SK-N-MC (cell line): ENCODE data around the gene KCNK7.

ENCODE experiments used
- DNase-seq: peaks from one replicate; pipeline ENCODE4 v3.0.0-alpha.2; 2011; ENCODE audit warnings: low read depth, low spot score
- H3K27ac ChIP-seq: fragments of 200-600 bp; sonication (generic); 2 replicates; pipeline ENCODE4 v1.5.1; 2016; ENCODE audit warnings: mixed run types
- H3K36me3 ChIP-seq: fragments of 200-600 bp; sonication (generic); 2 replicates; pipeline ENCODE4 v1.6.1; 2017; ENCODE audit warnings: antibody characterized with exemption, low read length, mixed read lengths; ENCODE audit not compliant: insufficient read depth
- H3K4me3 ChIP-seq: fragments of 200-600 bp; sonication (generic); 2 replicates; pipeline ENCODE4 v1.5.1; 2016
- H3K9ac ChIP-seq: fragments of 200-600 bp; sonication (generic); 2 replicates; pipeline ENCODE4 v1.8.0; 2017; ENCODE audit warnings: mixed run types, mixed read lengths; ENCODE audit not compliant: insufficient read length
- H3K9me3 ChIP-seq: fragments of 200-600 bp; sonication (generic); 2 replicates; pipeline ENCODE4 v1.6.1; 2017; ENCODE audit warnings: low read depth, mild to moderate bottlenecking, antibody characterized with exemption, low read length, moderate library complexity, mixed read lengths
- EZH2 ChIP-seq: fragments of 200-600 bp; sonication (generic); IDR thresholded peaks from one replicate; pipeline ENCODE4 v1.6.1; 2017; ENCODE audit warnings: antibody characterized with exemption
- FOXP2 ChIP-seq: optimal IDR thresholded peaks from 2 replicates; pipeline ENCODE3; 2011; ENCODE audit warnings: mild to moderate bottlenecking, moderate library complexity; ENCODE audit not compliant: insufficient read depth; ENCODE audit errors: extremely low read length, control extremely low read depth
- POLR2AphosphoS5 ChIP-seq: IDR thresholded peaks from 2 replicates; pipeline ENCODE4 v1.6.1; 2012; ENCODE audit warnings: mild to moderate bottlenecking, low read depth, low read length, borderline replicate concordance

Gene KCNK7

DNA sequence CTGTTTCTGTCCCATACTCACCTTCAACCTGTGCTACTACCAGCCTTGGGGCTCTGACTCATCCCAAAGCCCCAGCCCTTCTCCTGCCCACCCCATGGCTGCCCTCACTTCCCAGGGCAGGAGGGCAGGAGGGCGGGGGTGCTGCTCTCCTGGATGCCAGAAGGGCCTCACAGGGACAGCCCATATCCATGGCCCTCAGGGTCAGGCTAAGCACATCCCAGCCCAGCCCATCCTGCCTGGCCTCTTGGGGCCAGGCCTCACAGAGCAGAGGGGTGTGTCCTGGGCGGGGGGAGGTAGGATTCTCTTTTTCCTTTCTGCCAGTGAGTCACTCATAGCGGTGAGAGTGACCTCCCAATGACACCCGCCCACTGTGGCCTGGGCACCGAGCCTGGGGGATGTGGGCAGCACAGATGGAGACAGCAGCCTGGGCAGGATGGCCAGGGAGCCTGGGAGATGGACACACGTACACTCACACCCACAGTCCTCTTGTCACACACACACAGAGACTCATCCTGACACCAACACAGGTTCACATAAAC lies 39.8 kb downstream of the KCNK7 start:
- H3K27ac ChIP-seq = no peak overlapping the region
- DNase-seq = no peak
- H3K4me3 ChIP-seq = no peak overlapping the region
- H3K9ac ChIP-seq = no peak overlapping the region
- no peaks in the 10 kb centered on the region for H3K9me3 ChIP-seq
- peaks cover 12% of the 10 kb centered on the region; the same call in 1 of the 2 replicates for H3K36me3 ChIP-seq
- no peak for TF ChIP-seq EZH2
- TF ChIP-seq POLR2AphosphoS5 = no peak
- TF ChIP-seq FOXP2 = no peak

DNA sequence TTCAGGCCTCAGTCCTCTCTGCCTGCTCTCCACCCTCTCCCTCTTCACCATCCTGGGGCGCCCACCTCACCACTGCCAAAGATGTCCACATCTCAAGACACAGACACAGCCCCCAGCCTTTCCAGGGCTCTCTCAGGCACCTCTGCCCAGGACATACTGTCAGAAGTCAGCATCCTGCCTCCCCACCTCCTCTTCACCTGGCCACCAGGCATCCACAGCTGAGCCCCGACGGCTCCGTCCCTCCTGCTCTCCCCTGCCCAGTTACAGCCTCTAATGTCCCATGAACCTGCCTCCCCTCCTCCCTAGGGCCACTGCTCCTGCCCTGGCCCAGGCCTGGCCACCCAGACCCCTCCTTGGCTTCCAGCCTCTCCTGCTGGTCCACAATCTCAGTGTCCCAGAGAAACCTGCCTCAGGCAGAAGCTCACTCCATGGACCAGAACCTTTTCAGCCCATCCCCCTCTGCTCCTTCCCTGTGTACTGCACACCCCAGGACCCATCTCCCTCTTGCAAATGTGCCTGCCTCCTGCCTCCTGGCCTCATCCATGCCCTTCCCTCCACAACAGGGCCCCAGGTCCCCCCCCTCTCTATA lies 40.7 kb downstream of the KCNK7 start:
- H3K27ac ChIP-seq = peak overlapping the region; percentile 73
- no peak for TF ChIP-seq POLR2AphosphoS5
- no peak for TF ChIP-seq FOXP2
- no peak for TF ChIP-seq EZH2

DNA sequence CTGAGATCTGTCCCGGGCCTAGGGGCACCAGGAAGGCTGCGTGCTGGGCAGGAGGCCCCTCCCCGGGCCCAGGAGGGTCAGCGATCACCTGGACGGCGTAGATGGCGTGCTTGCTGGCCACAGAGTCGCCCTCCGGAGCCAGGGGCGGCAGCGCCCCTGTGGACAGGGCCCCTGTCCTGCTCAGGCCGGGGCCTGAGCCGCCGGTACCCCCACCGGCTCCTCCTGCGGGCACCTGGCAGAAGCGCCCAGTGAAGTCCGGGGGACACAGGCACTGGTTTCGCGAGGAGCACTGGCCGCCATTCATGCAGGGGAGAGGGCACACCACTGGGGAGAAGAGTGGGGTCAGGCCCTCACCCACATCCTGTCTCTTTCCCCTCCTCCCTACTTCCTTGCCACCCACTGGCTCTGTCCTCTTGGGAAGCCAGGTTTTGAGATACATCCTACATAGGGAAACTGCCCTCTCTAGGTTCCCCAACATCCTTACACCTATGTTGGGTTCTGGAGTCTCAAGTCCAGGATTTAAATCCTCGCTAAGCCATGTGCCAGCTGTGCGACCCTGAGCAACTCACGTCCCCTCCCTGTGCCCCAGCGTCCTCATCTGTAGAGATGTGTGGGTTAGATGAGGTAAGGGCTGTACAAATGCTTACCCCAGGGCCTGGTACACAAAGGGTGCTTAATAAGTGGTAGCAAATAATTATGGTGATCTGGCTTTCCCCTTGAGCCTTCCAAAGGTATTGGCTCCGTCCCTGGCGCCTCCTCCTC lies 41.4 kb downstream of the KCNK7 start:
- no peak for DNase-seq
- Histone ChIP-seq H3K9ac (peak overlapping the region; percentile 29), H3K9me3 (no peaks in the 10 kb centered on the region), H3K36me3 (peaks cover 17% of the 10 kb centered on the region; the same call in 1 of the 2 replicates), H3K4me3 (peak overlapping the region; percentile 64), H3K27ac (peak overlapping the region; percentile 73)
- TF ChIP-seq EZH2 (no peak), FOXP2 (no peak), POLR2AphosphoS5 (no peak)

More for the DNA sequence above, 40.7 kb downstream of the KCNK7 start:
- Histone ChIP-seq H3K9ac (no peak overlapping the region), H3K4me3 (no peak overlapping the region), H3K9me3 (no peaks in the 10 kb centered on the region), H3K36me3 (peaks cover 13% of the 10 kb centered on the region; the same call in 1 of the 2 replicates)
- no peak for DNase-seq

DNA sequence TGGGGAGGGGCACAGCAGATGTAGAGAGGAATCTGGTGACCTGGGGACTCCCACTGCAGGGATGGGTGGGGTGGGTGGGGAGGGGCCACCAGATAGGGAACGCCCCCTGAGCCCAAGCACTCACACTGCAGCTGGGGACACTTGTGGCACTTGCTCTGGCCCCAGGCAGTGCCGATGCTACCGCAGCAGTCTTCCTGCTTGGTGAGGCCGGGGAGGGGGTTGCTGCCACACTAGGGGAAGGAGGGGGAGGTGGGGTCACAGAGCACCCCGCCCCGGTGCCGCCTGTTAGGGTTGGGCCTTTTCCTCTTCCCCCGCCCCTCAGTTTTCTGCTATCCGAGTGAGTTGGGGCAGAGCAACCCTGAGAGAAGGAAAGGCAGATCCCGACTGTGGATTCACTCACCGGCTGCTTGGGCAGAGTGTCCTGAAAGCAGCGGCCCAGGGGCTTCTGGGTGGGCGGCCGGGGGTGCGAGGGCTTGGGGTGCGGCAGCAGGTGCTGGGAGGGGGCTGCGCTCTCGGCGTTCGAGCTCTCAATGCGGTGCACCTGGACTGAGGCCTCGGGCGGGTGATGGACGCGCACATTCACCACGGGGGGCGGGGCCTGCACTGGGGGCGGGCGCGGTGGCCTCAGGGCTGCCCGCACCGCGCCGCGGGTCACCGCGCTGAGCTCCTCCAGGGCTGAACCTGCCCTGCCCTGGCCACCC lies 42.1 kb downstream of the KCNK7 start:
- peaks cover 19% of the 10 kb centered on the region; the same call in 1 of the 2 replicates for H3K36me3 ChIP-seq
- H3K27ac ChIP-seq = peak overlapping the region; percentile 73
- DNase-seq = no peak
- no peak overlapping the region for H3K9ac ChIP-seq
- TF ChIP-seq FOXP2 = no peak
- TF ChIP-seq POLR2AphosphoS5 = peak; percentile 59
- peak overlapping the region; percentile 64 for H3K4me3 ChIP-seq
- no peaks in the 10 kb centered on the region for H3K9me3 ChIP-seq

DNA sequence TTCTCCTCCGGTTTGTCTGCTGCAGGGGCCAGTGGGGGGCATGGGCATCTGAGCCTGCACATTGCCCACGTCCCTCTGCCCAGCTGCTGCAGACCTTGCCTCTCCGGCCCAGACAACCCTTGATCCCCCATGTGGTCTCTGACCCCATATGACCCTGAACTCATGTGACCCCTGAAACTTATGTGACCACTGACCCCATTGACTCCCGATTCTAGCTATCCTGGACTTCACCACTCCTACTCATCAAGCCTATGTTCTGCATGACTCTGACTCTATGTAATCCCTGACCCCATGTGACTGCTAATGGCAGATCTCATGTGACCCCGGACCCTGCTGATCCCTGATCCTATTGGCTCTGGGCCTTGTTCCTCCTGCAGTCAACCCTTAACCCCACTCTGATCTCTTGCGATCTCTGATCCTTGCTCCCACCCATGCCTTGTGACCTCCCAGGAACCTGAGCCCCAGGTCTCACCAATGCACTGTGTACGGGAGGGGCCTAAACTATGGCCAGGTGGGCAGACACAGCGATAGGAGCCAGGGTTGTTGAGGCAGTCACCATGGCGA lies 43.1 kb downstream of the KCNK7 start:
- Histone ChIP-seq H3K36me3 (peaks cover 19% of the 10 kb centered on the region; the same call in 1 of the 2 replicates), H3K9me3 (no peaks in the 10 kb centered on the region), H3K9ac (no peak overlapping the region), H3K4me3 (no peak overlapping the region), H3K27ac (peak overlapping the region; percentile 67; the same call in 1 of the 2 replicates)
- TF ChIP-seq FOXP2 = no peak
- DNase-seq = no peak

DNA sequence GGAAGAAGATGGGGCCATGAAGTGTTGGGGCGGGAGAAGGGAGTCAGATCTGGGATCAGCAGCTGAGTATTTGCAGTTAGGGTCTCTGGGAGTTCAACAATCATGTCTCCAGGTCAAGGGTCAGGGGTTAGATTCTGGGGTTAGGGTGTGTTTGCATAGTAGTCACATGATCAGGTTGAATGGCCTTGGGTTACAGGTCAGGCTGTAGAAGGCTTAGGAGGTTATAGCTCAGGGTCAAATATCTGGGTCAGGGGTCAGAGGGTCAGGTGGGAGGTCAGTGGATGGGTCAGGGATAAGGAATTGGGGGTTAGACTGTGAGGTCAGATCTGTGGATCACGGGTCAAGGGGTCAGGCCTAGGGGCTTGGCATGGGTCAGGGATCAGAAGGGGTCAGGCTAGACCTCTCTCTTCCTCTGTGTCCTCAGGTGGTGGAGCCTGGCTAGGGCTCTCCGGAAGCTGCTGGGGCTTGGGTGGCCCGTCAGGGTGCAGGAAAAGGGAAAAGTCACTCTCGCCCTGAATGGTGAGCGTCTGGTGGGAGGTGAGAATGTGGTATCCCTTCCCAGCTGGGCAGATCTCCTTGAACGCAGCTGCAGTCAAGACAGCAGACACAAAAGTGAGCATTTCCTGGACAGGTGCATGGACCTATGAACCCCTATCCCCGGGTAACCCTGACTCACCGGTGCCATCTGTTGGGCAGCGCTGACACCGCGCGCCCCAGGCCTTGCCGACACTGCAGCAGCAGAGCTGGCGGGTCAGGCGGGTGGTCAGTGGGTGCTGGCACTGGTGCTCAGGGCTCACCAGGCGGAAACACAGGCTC lies 43.8 kb downstream of the KCNK7 start:
- TF ChIP-seq FOXP2 (no peak), EZH2 (no peak), POLR2AphosphoS5 (no peak)
- peaks cover 19% of the 10 kb centered on the region; the same call in 1 of the 2 replicates for H3K36me3 ChIP-seq
- H3K9ac ChIP-seq = no peak overlapping the region
- no peak overlapping the region for H3K4me3 ChIP-seq
- no peak overlapping the region for H3K27ac ChIP-seq
- DNase-seq = no peak
- H3K9me3 ChIP-seq = no peaks in the 10 kb centered on the region

DNA sequence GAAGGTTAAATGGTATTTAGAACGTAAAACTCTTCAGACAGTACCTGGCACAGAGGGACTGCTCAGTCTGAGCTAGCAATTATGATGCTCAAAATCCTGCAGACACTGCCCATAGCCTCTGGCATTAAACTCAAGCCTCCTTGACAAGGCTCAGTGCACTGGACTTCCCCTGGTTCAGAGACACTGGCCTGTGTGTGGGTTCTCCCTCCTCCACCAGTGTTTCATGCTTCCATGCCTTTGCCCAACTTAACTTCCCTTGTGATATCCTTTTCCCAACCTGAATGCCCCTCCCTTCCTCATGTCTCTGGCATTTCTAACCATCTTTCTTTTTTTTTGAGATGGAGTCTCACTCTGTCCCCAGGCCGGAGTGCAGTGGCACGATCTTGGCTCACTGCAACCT lies 46.5 kb downstream of the KCNK7 start:
- no peak overlapping the region for H3K27ac ChIP-seq

More for the DNA sequence above, 46.5 kb downstream of the KCNK7 start:
- TF ChIP-seq FOXP2 (no peak), POLR2AphosphoS5 (no peak), EZH2 (no peak)
- Histone ChIP-seq H3K9ac (no peak overlapping the region), H3K9me3 (no peaks in the 10 kb centered on the region), H3K4me3 (no peak overlapping the region), H3K36me3 (peaks cover 19% of the 10 kb centered on the region; the same call in 1 of the 2 replicates)
- DNase-seq = no peak
